Retinal pigment epithelial cell (primary cell): Measurements from ENCODE around the gene DAB2IP.

Source experiments
- DNase-seq: peaks from one replicate; pipeline ENCODE4 v3.0.0-alpha.2; 2010; ENCODE audit warnings: low read depth
- H3K4me3 ChIP-seq: 2 replicates; pipeline ENCODE4 v1.5.1; 2011; ENCODE audit warnings: mild to moderate bottlenecking, low read length, control low read depth, moderate library complexity
- CTCF ChIP-seq: conservative IDR thresholded peaks from 2 replicates; pipeline ENCODE4 v1.5.1; 2011; ENCODE audit warnings: low read depth, low read length, control low read depth, inconsistent platforms

Gene DAB2IP

GRCh38 chr9:121656941-121657470, 5.6 kb downstream of the DAB2IP start:
- H3K4me3 ChIP-seq, result no peak overlapping the region
- no peak for TF ChIP-seq CTCF
- no peak for DNase-seq

GRCh38 chr9:121658166-121658565, 6.7 kb downstream of the DAB2IP start:
- no peak overlapping the region for H3K4me3 ChIP-seq
- TF ChIP-seq CTCF, result no peak
- no peak for DNase-seq

DNA sequence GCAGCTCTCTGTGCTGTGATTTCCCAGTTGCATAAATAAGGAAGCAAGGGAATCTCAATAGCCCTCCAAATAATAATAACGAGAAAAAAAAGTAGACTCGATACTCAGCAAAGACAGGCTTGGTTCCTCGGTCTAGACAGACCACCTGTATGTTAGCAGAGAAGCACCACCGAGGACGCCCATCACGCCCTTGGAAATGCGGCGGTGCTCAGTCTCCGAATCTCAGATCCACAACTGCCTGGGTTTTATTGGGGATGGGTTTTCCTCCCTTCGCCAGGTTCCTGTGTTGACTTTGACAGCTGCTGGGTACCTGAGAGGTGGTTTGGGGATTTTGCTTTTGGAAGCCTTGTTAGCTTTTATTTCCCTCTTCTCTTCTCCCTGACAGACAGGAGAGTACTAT, 7.2 kb downstream of the DAB2IP start:
- H3K4me3 ChIP-seq, result no peak overlapping the region
- no peak for TF ChIP-seq CTCF
- DNase-seq, result no peak

DNA sequence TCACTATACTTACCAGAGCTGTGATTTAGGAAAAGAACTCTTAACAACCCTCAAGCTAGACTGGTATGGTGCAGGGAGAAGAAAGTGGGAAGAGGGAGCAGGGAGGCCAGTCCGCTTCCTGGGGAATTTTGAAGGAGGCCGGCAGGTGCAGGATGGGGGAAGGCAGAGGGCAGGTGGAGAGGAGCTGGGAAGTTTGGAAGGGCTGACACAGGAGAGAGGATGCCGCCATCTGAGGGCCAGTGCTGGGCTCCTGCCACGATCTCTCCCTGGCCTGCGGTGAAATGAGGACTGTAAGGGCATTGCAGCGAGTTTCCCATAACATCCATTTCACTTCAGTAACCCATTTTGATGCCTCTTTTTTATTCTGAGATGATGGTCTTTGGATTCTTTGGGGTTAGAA, 8.9 kb downstream of the DAB2IP start:
- no peak for TF ChIP-seq CTCF
- H3K4me3 ChIP-seq, result no peak overlapping the region
- DNase-seq, result no peak

GRCh38 chr9:121660876-121661275, 9.4 kb downstream of the DAB2IP start:
- TF ChIP-seq CTCF, result no peak
- no peak for DNase-seq
- no peak overlapping the region for H3K4me3 ChIP-seq

DNA sequence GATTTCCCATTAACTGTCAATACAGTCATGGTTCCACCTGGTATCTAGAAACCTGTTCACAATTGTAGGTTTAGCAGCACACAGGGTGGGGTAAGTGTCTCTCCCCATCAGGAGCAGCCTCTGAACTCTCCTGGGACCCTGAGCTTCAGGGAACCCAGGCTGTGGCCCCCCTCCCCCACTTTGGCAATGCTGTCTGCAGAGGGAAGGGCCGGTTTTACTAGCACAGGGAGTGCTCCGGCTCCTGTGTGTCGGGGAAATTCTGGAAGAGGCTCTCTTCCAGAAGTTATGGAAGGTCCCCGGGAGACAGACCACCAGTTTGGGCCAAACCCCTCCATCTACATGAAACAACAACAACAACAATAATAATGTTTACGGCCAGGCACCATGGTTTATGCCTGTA, 9.9 kb downstream of the DAB2IP start:
- H3K4me3 ChIP-seq, result no peak overlapping the region
- DNase-seq, result no peak
- TF ChIP-seq CTCF, result no peak

DNA sequence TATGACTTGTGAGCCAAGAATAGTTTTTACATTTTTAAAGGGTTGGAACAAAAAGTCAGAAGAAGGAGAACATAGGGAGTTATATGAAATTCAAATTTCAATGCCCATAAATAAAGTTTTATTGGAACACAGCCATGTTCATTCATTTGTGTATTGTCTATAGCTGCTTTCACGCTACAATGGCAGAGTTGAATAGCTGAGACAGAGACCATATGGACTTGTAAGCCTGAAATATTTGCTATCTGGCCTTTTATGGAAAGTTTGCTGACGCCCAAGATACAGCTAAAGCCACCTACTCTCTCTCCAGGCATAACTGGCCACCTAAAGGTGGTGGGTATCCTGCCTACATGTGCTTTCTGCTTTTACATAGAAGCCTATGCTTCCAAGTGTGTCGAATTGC, 10.9 kb downstream of the DAB2IP start:
- TF ChIP-seq CTCF, result no peak
- no peak for DNase-seq
- no peak overlapping the region for H3K4me3 ChIP-seq
